Breast epithelium (tissue), 3 donors: ENCODE data around the gene ARID1A.

Experiments used
- POLR2A ChIP-seq: fragments of 450-650 bp; IDR thresholded peaks from one replicate; pipeline ENCODE4 v1.6.1; 2016; ENCODE audit warnings: antibody characterized with exemption, mild to moderate bottlenecking, moderate library complexity
- POLR2AphosphoS5 ChIP-seq, 3 donors: sonication (generic); formaldehyde crosslinking; IDR thresholded peaks; one replicate each; pipeline ENCODE4 v1.6.1; 2017; ENCODE audit warnings: antibody characterized with exemption in 3 of 3
- TF ChIP-seq, protein P1 (sequence below), 3 donors: fragments of 450-650 bp; IDR thresholded peaks; one replicate each; pipeline ENCODE4 v1.5.1; 2016 to 2017; ENCODE audit warnings: antibody characterized with exemption in 3 of 3, mild to moderate bottlenecking in 3 of 3, moderate library complexity in 3 of 3

DNA sequence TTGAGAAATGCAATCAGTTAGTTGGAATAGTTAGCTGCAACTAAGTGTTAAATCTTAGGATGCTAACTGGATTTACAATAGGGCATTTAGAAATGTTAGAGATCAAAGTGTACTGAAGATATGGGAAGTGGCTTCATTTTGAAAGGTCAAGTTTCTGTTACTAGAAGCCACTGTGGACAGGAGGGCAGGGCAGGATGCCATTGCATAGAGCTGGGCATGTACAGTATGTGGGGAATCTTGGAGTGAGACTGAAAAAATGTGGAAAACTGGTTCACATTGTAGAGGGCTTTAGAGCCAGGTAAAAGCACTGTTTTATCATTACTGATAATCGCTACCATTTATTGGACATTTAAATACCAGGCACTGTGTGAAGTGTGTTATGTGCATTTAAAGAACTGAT, 31.0 kb downstream of the ARID1A start:
- TF ChIP-seq, protein P1, sequence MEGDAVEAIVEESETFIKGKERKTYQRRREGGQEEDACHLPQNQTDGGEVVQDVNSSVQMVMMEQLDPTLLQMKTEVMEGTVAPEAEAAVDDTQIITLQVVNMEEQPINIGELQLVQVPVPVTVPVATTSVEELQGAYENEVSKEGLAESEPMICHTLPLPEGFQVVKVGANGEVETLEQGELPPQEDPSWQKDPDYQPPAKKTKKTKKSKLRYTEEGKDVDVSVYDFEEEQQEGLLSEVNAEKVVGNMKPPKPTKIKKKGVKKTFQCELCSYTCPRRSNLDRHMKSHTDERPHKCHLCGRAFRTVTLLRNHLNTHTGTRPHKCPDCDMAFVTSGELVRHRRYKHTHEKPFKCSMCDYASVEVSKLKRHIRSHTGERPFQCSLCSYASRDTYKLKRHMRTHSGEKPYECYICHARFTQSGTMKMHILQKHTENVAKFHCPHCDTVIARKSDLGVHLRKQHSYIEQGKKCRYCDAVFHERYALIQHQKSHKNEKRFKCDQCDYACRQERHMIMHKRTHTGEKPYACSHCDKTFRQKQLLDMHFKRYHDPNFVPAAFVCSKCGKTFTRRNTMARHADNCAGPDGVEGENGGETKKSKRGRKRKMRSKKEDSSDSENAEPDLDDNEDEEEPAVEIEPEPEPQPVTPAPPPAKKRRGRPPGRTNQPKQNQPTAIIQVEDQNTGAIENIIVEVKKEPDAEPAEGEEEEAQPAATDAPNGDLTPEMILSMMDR (IDR thresholded peaks at IDR 0.05): no peak
- no peak for TF ChIP-seq POLR2A
- no peak for TF ChIP-seq POLR2AphosphoS5 (IDR thresholded peaks at IDR 0.05)
